HUES64 (cell line): ENCODE measurements around the gene IMMP2L.

Experiments used
- H3K27ac ChIP-seq: 2 replicates; pipeline ENCODE4 v1.7.0; 2013; ENCODE audit warnings: low read depth, low read length, inconsistent platforms
- H3K27me3 ChIP-seq: 2 replicates; pipeline ENCODE4 v1.6.1; 2013; ENCODE audit warnings: mild to moderate bottlenecking, low read length; ENCODE audit not compliant: insufficient read depth
- H3K36me3 ChIP-seq: 2 replicates; pipeline ENCODE4 v1.6.1; 2013; ENCODE audit warnings: mild to moderate bottlenecking, low read length; ENCODE audit not compliant: insufficient read depth
- H3K4me1 ChIP-seq: 2 replicates; pipeline ENCODE4 v1.6.1; 2013; ENCODE audit warnings: mild to moderate bottlenecking, low read length, moderate library complexity; ENCODE audit not compliant: insufficient read depth
- H3K4me3 ChIP-seq: 2 replicates; pipeline ENCODE4 v1.5.1; 2013; ENCODE audit warnings: mild to moderate bottlenecking, low read length, moderate library complexity
- H3K9ac ChIP-seq: 2 replicates; pipeline ENCODE4 v1.6.1; 2013; ENCODE audit warnings: mild to moderate bottlenecking, low read depth, low read length
- H3K9me3 ChIP-seq: 2 replicates; pipeline ENCODE4 v1.6.1; 2013; ENCODE audit warnings: low read depth, low read length; ENCODE audit not compliant: insufficient read depth
- WGBS: fragments of 150-250, 120-280 bp; methylation state at CpG from one replicate; pipeline ENCODE4 v1.1.7; 2013; ENCODE audit warnings: missing lambda C conversion rate; 5-methylcytosine and 5-hydroxymethylcytosine counted together

Gene IMMP2L

GRCh38 chr7:111235709-111236108 is 326.6 kb downstream of the IMMP2L start:
- Histone ChIP-seq H3K9ac (no peak overlapping the region), H3K4me1 (peaks cover 16% of the 10 kb centered on the region), H3K9me3 (no peaks in the 10 kb centered on the region), H3K4me3 (no peak overlapping the region), H3K27ac (no peak overlapping the region), H3K27me3 (no peaks in the 10 kb centered on the region), H3K36me3 (no peaks in the 10 kb centered on the region)

GRCh38 chr7:111232249-111233084 is 329.8 kb downstream of the IMMP2L start:
- peaks cover 12% of the 10 kb centered on the region; the same call in 1 of the 2 replicates for H3K4me1 ChIP-seq
- H3K27me3 ChIP-seq: no peaks in the 10 kb centered on the region
- no peak overlapping the region for H3K9ac ChIP-seq
- WGBS: 89% methylated on average over 2 of the region's 3 CpGs
- H3K36me3 ChIP-seq: no peaks in the 10 kb centered on the region
- H3K27ac ChIP-seq: no peak overlapping the region
- H3K9me3 ChIP-seq: no peaks in the 10 kb centered on the region
- no peak overlapping the region for H3K4me3 ChIP-seq

- no peaks in the 10 kb centered on the region for H3K36me3 ChIP-seq
- H3K27me3 ChIP-seq: no peaks in the 10 kb centered on the region
- no peak overlapping the region for H3K27ac ChIP-seq
- H3K4me3 ChIP-seq: no peak overlapping the region
- H3K4me1 ChIP-seq: peaks cover 12% of the 10 kb centered on the region; the same call in 1 of the 2 replicates
- H3K9ac ChIP-seq: no peak overlapping the region
- 100% methylated on average over 1 of the region's 2 CpGs for whole genome bisulfite sequencing
- no peaks in the 10 kb centered on the region for H3K9me3 ChIP-seq
Measured at GRCh38 chr7:111229916-111230315, 332.4 kb downstream of the IMMP2L start.

- 100% methylated on average over 1 of the region's 4 CpGs for WGBS
- H3K36me3 ChIP-seq: no peaks in the 10 kb centered on the region
- H3K27ac ChIP-seq: no peak overlapping the region
- H3K9ac ChIP-seq: no peak overlapping the region
- peaks cover 12% of the 10 kb centered on the region; the same call in 1 of the 2 replicates for H3K4me1 ChIP-seq
- H3K27me3 ChIP-seq: no peaks in the 10 kb centered on the region
- H3K4me3 ChIP-seq: no peak overlapping the region
- H3K9me3 ChIP-seq: no peaks in the 10 kb centered on the region
Measured at GRCh38 chr7:111229181-111229740, 333.0 kb downstream of the IMMP2L start.

GRCh38 chr7:111228437-111228836 is 333.9 kb downstream of the IMMP2L start:
- Histone ChIP-seq H3K4me1 (peaks cover 12% of the 10 kb centered on the region; the same call in 1 of the 2 replicates), H3K27ac (no peak overlapping the region), H3K36me3 (no peaks in the 10 kb centered on the region), H3K9me3 (no peaks in the 10 kb centered on the region), H3K9ac (no peak overlapping the region), H3K4me3 (no peak overlapping the region), H3K27me3 (no peaks in the 10 kb centered on the region)
- 100% methylated on average over 1 of the region's 1 CpG for WGBS

GRCh38 chr7:111226800-111227199 is 335.5 kb downstream of the IMMP2L start:
- Histone ChIP-seq H3K4me1 (peaks cover 12% of the 10 kb centered on the region), H3K9me3 (no peaks in the 10 kb centered on the region), H3K9ac (no peak overlapping the region), H3K4me3 (no peak overlapping the region), H3K27me3 (no peaks in the 10 kb centered on the region), H3K27ac (no peak overlapping the region), H3K36me3 (no peaks in the 10 kb centered on the region)
- WGBS: 93% methylated on average over 2 of the region's 2 CpGs

GRCh38 chr7:111224354-111225231 is 337.7 kb downstream of the IMMP2L start:
- Histone ChIP-seq H3K9me3 (no peaks in the 10 kb centered on the region), H3K36me3 (no peaks in the 10 kb centered on the region), H3K4me3 (no peak overlapping the region), H3K9ac (no peak overlapping the region), H3K27ac (no peak overlapping the region), H3K4me1 (no peaks in the 10 kb centered on the region; the same call in 1 of the 2 replicates), H3K27me3 (no peaks in the 10 kb centered on the region)
- WGBS: 89% methylated on average over 1 of the region's 2 CpGs

GRCh38 chr7:111223802-111224253 is 338.5 kb downstream of the IMMP2L start:
- H3K27ac ChIP-seq: no peak overlapping the region
- no peak overlapping the region for H3K9ac ChIP-seq
- WGBS: 86% methylated on average over 2 of the region's 2 CpGs
- H3K9me3 ChIP-seq: no peaks in the 10 kb centered on the region
- H3K27me3 ChIP-seq: no peaks in the 10 kb centered on the region
- no peaks in the 10 kb centered on the region for H3K36me3 ChIP-seq
- H3K4me3 ChIP-seq: no peak overlapping the region
- no peaks in the 10 kb centered on the region; the same call in 1 of the 2 replicates for H3K4me1 ChIP-seq

- H3K27ac ChIP-seq: no peak overlapping the region
- no peak overlapping the region for H3K9ac ChIP-seq
- H3K4me3 ChIP-seq: no peak overlapping the region
- H3K27me3 ChIP-seq: no peaks in the 10 kb centered on the region
- H3K36me3 ChIP-seq: no peaks in the 10 kb centered on the region
- no peaks in the 10 kb centered on the region for H3K9me3 ChIP-seq
- H3K4me1 ChIP-seq: peaks cover 7% of the 10 kb centered on the region; the same call in 1 of the 2 replicates
Measured at GRCh38 chr7:111215550-111215949, 346.7 kb downstream of the IMMP2L start.

GRCh38 chr7:111212857-111213523 is 349.3 kb downstream of the IMMP2L start:
- peaks cover 7% of the 10 kb centered on the region; the same call in 1 of the 2 replicates for H3K4me1 ChIP-seq
- 96% methylated on average over 11 of the region's 11 CpGs for WGBS
- no peaks in the 10 kb centered on the region for H3K27me3 ChIP-seq

More at GRCh38 chr7:111212857-111213523, 349.3 kb downstream of the IMMP2L start:
- Histone ChIP-seq H3K4me3 (no peak overlapping the region), H3K9me3 (no peaks in the 10 kb centered on the region), H3K36me3 (no peaks in the 10 kb centered on the region), H3K27ac (no peak overlapping the region), H3K9ac (no peak overlapping the region)
